ENCODE measurements around the gene EHMT1.

EHMT1 gene

GRCh38 chr9:137660144-137660543 lies 41.3 kb downstream of the EHMT1 start:
- no peak for TF ChIP-seq CTCF (IDR thresholded peaks at IDR 0.05; ENCODE audit: extremely low read depth, missing control alignments)
- no peak for DNase-seq (ENCODE audit: low spot score)

GRCh38 chr9:137663584-137663983 lies 44.8 kb downstream of the EHMT1 start:
- no peak for TF ChIP-seq CTCF (IDR thresholded peaks at IDR 0.05; ENCODE audit: extremely low read depth, missing control alignments)

GRCh38 chr9:137664676-137665075 lies 45.9 kb downstream of the EHMT1 start:
- no peak for DNase-seq (ENCODE audit: low spot score)
- no peak for TF ChIP-seq CTCF (IDR thresholded peaks at IDR 0.05; ENCODE audit: extremely low read depth, missing control alignments)

More at GRCh38 chr9:137663584-137663983, 44.8 kb downstream of the EHMT1 start:
- no peak for DNase-seq (ENCODE audit: low spot score)

- TF ChIP-seq CTCF (IDR thresholded peaks at IDR 0.05; ENCODE audit: extremely low read depth, missing control alignments): no peak
- DNase-seq (ENCODE audit: low spot score): no peak
Observed at GRCh38 chr9:137665226-137665625, 46.4 kb downstream of the EHMT1 start.

- no peak for TF ChIP-seq CTCF (IDR thresholded peaks at IDR 0.05; ENCODE audit: extremely low read depth, missing control alignments)
- no peak for DNase-seq (ENCODE audit: low spot score)
Observed at GRCh38 chr9:137665697-137666512, 47.1 kb downstream of the EHMT1 start.

GRCh38 chr9:137666513-137666822 lies 47.7 kb downstream of the EHMT1 start:
- no peak for TF ChIP-seq CTCF (IDR thresholded peaks at IDR 0.05; ENCODE audit: extremely low read depth, missing control alignments)
- DNase-seq (ENCODE audit: low spot score): no peak

- TF ChIP-seq CTCF (IDR thresholded peaks at IDR 0.05; ENCODE audit: extremely low read depth, missing control alignments): no peak
- DNase-seq (ENCODE audit: low spot score): no peak
Observed at GRCh38 chr9:137666955-137667670, 48.3 kb downstream of the EHMT1 start.
